NCI-H510A (cell line): ENCODE results near the gene HYAL3.
A peak's percentile ranks its signal among the peaks of the same experiment; 100 is the strongest.

Experiments used
- DNase-seq: peaks from one replicate; lab custom pipeline; 2025; lab: John Stamatoyannopoulos, UW

The HYAL3 gene

GRCh38 chr3:50330330-50330729 is 31.1 kb upstream of the HYAL3 start:
- no peak for DNase-seq

- DNase-seq, result peak; percentile 95
These were observed 28.9 kb upstream of the HYAL3 start, which contains the start of gene TUSC2 for GRCh38 chr3:50327943-50328691. TUSC2 (minus strand) TSS chr3:50328223; CDS start chr3:50328099, 124 bp downstream.

GRCh38 chr3:50327129-50327528 is 27.9 kb upstream of the HYAL3 start:
- no peak for DNase-seq

GRCh38 chr3:50326182-50326541 is 27.0 kb upstream of the HYAL3 start:
- DNase-seq, result no peak

GRCh38 chr3:50325497-50326181 is 26.4 kb upstream of the HYAL3 start:
- no peak for DNase-seq

GRCh38 chr3:50325113-50325480 is 25.9 kb upstream of the HYAL3 start:
- DNase-seq, result no peak

GRCh38 chr3:50324351-50325112 is 25.3 kb upstream of the HYAL3 start:
- DNase-seq, result peak; percentile 33

- DNase-seq, result no peak
These were observed 24.5 kb upstream of the HYAL3 start for GRCh38 chr3:50323614-50324199.

- DNase-seq, result no peak
These were observed 23.9 kb upstream of the HYAL3 start for GRCh38 chr3:50323092-50323600.

- DNase-seq, result peak; percentile 20
These were observed 23.3 kb upstream of the HYAL3 start, which contains the start of gene HYAL2 for GRCh38 chr3:50322386-50323091. HYAL2 (minus strand) TSS chr3:50322745; CDS start chr3:50320489, 2,256 bp downstream.

- no peak for DNase-seq
These were observed 22.8 kb upstream of the HYAL3 start for GRCh38 chr3:50322115-50322385.

GRCh38 chr3:50321336-50322114 is 22.3 kb upstream of the HYAL3 start:
- peak; percentile 82 for DNase-seq

- peak; percentile 48 for DNase-seq
These were observed 21.7 kb upstream of the HYAL3 start for GRCh38 chr3:50320853-50321335.

- no peak for DNase-seq
These were observed 20.9 kb upstream of the HYAL3 start for GRCh38 chr3:50319894-50320625.

- no peak for DNase-seq
These were observed 20.1 kb upstream of the HYAL3 start for GRCh38 chr3:50319181-50319893.

- DNase-seq, result no peak
These were observed 19.4 kb upstream of the HYAL3 start for GRCh38 chr3:50318615-50319014.

GRCh38 chr3:50318163-50318562 is 19.0 kb upstream of the HYAL3 start:
- no peak for DNase-seq

- DNase-seq, result peak; percentile 54
These were observed 18.1 kb upstream of the HYAL3 start for GRCh38 chr3:50317300-50317699.

- DNase-seq, result peak; percentile 40
These were observed 17.5 kb upstream of the HYAL3 start for GRCh38 chr3:50316657-50317242.
